DMS153 treated with DMSO at 0.1 percent for 48 hours (cell line): ENCODE results near the gene BPTF.
A peak's percentile ranks its signal among the peaks of the same experiment; 100 is the strongest.
"Not testable (repeated sequence)": the region's sequence is repeated elsewhere in the genome, so short reads cannot be mapped to it uniquely, and the experiment has no call there.

ENCODE experiments used
- DNase-seq: peaks from one replicate; lab custom pipeline; 2025; ENCODE audit not compliant: unreplicated experiment; lab: John Stamatoyannopoulos, UW

The BPTF gene

GRCh38 chr17:67963145-67963572 lies 137.9 kb downstream of the BPTF start:
- DNase-seq, result peak; percentile 38

GRCh38 chr17:67970783-67971182 lies 145.5 kb downstream of the BPTF start:
- DNase-seq, result no peak

DNA sequence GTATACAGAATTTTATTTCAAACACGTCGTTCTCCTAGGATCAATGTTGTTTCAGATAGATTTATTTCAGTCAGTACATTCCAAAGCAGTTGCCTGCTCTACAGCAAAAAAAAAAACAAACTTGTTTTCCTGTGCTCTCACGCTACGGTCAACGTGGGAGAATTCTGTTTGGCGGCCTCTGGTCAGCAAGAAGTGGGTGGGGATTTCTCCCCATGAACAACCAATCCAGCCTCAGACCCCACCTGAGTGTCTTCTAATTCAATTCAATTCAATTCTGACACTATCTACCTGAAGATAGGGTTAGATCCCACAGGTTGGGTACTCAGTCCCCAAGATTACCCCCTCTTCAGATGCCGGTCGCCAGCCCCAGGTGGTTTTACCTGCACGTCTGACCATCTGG lies 148.9 kb downstream of the BPTF start:
- DNase-seq, result no peak

DNA sequence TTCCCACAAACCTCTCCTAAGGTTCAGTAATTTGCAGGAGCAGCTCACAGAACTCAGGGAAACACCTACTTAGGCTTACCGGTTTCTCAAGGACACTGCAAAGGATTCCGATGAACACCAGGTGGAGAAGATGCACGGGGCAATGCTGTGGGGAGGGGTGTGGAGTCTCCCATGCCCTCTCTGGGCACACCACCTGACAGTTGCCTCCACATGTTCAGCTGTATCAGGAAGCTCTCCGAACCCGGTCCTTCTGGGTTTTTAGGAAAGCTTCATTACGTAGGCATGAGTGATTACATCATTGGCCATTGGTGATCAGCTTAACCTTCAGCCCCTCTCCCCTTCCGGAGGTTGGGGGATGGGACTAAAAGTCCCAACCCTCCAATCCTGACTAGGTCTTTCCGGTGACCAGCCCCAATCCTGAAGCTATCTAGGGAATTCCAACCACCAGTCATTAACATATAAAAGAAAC lies 149.3 kb downstream of the BPTF start:
- no peak for DNase-seq

- not testable (repeated sequence) for DNase-seq
Observed at GRCh38 chr17:67976306-67976705, 151.0 kb downstream of the BPTF start.

DNA sequence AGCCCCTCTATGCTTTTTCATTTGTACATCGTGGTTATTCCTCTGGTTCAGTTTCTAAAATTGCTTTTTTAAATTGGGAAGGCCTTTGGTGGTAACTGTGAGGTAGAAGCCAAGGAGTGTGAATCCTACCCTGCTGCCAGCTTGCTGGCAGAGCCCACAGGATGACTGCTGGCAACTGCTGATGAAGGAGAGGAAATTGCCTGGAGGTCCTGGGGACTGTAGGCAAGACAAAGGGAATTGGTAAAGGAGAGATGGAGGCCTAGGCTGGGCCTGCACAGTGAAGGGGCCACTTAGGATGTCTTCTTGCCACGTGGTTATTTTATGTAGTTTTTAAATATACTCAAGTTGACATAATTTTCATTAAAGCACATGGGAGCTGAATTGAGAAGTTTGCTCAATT lies 155.2 kb downstream of the BPTF start:
- no peak for DNase-seq

- DNase-seq, result not testable (repeated sequence)
Observed at GRCh38 chr17:67980883-67981282, 155.6 kb downstream of the BPTF start.

GRCh38 chr17:67982034-67982640 lies 156.8 kb downstream of the BPTF start:
- DNase-seq, result no peak

GRCh38 chr17:67982686-67983382 lies 157.5 kb downstream of the BPTF start:
- DNase-seq, result no peak

GRCh38 chr17:67983383-67983688 lies 158.0 kb downstream of the BPTF start:
- no peak for DNase-seq

DNA sequence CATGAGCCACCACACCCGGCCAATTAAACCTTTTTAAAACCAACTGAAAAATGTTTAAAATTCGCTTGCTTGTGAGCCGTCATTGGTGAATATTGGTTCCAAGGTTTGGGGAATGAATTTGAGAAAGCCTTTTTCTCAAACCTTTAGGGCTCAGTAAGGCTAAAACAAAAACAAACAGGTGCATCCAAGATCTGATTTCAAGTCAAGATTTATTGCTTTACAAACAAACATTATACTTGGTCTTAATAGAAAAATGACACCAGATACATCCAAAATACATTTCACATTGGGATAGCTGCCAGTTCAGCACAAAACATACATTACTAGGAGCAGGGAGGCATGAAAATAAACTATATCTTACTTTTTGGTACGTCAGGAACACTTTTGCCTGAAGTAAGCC lies 165.6 kb downstream of the BPTF start:
- DNase-seq, result no peak

DNA sequence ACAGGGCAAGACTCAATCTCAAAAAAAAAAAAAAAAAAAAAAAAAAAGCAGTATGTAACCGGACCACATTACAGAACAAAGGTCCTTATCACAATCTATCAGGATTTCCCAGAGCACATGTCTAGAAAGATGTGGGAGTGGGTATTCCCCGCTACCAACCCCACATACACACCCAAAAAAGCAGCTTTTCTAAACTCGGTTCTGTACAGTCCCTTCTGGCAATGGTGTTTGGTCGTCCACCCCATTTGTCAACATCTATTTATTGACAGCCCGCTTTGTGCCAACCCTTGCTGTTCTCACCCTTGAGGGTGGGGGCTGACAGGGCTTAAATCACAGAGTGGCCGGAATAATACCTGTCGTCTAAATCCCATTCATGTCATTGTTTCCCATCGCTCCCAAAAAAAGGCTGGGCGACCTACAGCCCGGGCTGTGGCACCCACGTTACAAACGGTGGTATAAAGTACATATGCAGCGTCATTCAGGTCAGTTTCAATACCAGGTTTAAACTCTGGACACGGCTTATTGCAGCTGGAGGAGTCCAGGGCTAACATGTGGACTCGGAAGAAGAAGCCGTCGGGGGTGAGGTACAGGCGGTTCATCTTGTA lies 167.3 kb downstream of the BPTF start:
- DNase-seq, result no peak

- peak; percentile 64 for DNase-seq
Observed at GRCh38 chr17:67993153-67993997, 168.1 kb downstream of the BPTF start.

GRCh38 chr17:67993998-67994361 lies 168.7 kb downstream of the BPTF start:
- DNase-seq, result no peak

DNA sequence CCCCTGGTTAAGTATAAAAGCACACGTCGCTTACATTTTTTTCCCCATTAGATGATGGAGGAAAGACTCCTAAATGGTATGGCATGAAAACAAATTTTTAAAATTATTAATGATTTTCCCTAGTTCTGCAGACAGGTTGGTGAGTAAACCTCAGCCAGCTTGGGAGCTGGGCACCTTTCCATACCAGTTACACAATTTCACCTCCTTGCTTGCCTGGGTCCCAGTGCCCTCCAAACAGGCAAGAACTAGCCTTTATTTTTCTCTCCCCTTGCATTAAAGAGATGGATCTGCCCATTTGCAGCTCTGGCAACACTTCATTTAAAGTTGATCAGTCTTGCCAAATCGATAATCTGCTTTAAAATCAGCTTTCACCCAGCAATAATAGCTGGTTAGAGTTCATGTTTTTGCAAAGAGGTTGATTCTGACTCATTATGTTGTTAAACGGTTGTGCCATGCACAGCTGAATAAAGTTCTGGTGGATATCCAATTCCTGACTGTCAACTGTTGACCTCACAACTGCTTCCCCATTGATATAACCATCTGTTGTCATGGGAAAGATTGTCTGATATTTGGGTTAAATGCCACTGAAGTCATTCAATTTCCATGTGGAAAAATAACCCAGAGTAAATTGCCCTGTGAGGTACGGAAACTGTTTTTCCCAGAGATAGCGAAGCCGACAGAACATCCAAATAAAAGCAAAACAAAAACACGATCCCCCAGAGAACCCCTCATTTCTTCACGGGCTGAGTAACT lies 169.7 kb downstream of the BPTF start:
- no peak for DNase-seq

- no peak for DNase-seq
Observed at GRCh38 chr17:67995570-67996263, 170.4 kb downstream of the BPTF start.

DNA sequence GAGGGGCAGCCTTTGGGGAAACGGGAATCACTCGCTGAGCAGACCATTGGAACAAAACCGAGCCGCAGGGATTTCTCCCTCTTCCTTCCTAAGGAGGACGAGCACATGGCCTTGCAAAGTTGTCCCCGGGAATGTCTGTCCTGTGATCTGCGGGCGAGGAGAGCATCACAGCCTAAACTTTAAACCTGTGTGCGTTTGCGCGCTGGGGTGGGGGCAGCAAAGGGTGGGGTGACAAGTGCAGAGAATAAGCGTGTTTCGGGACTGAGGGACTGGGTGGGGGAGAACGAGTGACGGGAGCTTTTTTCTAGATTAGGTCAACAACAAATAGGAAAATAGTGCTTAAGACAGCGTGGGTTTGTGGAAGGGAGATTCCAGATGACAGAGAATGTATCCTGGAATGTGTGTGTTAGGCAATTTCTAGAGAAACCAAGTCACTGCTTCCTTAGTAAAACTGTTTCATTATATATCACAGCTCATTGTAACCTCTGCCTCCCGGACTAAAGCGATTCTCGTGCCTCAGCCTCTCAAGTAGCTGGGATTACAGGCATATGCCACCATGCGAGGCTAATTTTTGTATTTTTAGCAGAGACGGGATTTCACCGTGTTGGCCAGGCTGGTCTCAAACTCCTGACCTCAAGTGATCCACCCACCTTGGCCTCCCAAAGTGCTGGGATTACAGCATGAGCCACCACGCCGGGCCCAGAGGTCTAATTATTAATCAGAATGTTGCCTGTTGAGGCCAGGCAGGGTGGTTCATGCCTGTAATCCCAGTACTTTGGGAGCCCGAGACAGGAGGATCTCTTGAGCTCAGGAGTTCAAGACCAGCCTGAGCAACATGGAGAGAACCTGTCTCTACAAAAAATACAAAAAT lies 171.2 kb downstream of the BPTF start, which contains the start of gene C17orf58:
TSS of gene C17orf58 (minus strand) at position 169 of the 871 bp plus-strand sequence. CDS start 271 bp downstream, outside the sequence.
- DNase-seq, result not testable (repeated sequence)

- no peak for DNase-seq
Observed at GRCh38 chr17:67998466-67998865, 173.2 kb downstream of the BPTF start.

DNA sequence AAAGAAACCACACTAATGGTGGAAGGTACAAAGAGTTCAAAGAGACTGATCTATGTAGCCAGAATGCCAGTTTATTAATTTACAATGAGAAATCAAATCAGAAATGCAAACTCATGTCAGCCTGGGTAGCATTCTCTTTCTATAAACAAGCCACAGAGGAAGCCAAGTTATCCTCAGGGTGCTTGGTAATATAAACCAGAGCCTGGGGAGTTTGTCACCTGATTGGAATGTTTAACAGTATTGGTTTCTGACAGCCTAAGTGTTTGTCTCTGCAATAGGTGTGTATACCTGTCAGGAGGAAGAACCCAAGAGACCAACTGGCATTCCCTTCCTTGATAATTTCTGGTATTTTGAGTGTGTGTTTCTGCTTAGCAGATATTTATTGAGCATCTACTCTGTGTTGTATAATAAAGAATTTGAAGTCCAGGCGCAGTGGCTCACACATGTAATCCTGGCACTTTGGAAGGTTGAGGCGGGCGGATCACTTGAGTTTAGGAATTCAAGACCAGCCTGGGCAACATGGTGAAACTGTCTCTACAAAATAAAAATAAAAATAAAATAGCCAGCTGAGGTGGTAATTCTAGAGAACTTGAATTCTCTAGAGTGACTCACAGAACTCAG lies 174.1 kb downstream of the BPTF start:
- DNase-seq, result no peak
